Measurements from ENCODE around the gene RUNX1.

GRCh38 chr21:34999397-34999941 lies 49.6 kb downstream of the RUNX1 start:
- TF ChIP-seq, protein P1, sequence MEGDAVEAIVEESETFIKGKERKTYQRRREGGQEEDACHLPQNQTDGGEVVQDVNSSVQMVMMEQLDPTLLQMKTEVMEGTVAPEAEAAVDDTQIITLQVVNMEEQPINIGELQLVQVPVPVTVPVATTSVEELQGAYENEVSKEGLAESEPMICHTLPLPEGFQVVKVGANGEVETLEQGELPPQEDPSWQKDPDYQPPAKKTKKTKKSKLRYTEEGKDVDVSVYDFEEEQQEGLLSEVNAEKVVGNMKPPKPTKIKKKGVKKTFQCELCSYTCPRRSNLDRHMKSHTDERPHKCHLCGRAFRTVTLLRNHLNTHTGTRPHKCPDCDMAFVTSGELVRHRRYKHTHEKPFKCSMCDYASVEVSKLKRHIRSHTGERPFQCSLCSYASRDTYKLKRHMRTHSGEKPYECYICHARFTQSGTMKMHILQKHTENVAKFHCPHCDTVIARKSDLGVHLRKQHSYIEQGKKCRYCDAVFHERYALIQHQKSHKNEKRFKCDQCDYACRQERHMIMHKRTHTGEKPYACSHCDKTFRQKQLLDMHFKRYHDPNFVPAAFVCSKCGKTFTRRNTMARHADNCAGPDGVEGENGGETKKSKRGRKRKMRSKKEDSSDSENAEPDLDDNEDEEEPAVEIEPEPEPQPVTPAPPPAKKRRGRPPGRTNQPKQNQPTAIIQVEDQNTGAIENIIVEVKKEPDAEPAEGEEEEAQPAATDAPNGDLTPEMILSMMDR (IDR thresholded peaks at IDR 0.05; ENCODE audit: low read depth, low read length): no peak
- no peak for TF ChIP-seq MAX (IDR thresholded peaks at IDR 0.05; ENCODE audit: low read depth, low read length)
- TF ChIP-seq POLR2A (IDR thresholded peaks at IDR 0.05; ENCODE audit: extremely low read depth, insufficient read length): no peak
- TF ChIP-seq MYC (IDR thresholded peaks at IDR 0.05; ENCODE audit: low read depth, low read length): no peak
